Aortic smooth muscle cell (primary cell): Measurements from ENCODE around the gene TBCB. TPM values are rescaled to one million over a fixed set of nuclear protein-coding genes. Genes with fewer than 3 reads are reported as not detected.

Experiments used
- total RNA-seq: library from RNA; depleted of rRNA; stranded (reverse); fragments of >200 nt; gene quantifications from 2 replicates; pipeline ENCODE4 v1.2.3, GENCODE V29; 2014

The TBCB gene
- 265 and 341 TPM in 2 replicates for total RNA-seq

GRCh38 chr19:36115453-36116343 is at the start of gene TBCB:
TBCB (plus strand) TSS chr19:36115468; CDS start chr19:36115561, 93 bp downstream.

GRCh38 chr19:36110487-36111199 is 4.6 kb upstream of the TBCB start, which contains the start of gene OVOL3:
OVOL3 (plus strand) TSS chr19:36111143; CDS start chr19:36111203, 60 bp downstream.

GRCh38 chr19:36114721-36115452 is 381 bp upstream of the TBCB start, which contains the start of gene POLR2I:
POLR2I (minus strand) TSS chr19:36114875; CDS start chr19:36114856, 19 bp downstream.

GRCh38 chr19:36139473-36140303 is 24.4 kb downstream of the TBCB start, which contains the start of gene CAPNS1:
CAPNS1 (plus strand) TSS chr19:36140066; CDS start chr19:36141012, 946 bp downstream.

GRCh38 chr19:36152352-36153091 is 37.3 kb downstream of the TBCB start, which contains the start of gene COX7A1:
COX7A1 (minus strand) TSS chr19:36152447; CDS start chr19:36152407, 40 bp downstream.

Other genes with a start within 250 kb of the TBCB start
- 7.7 and 14.0 TPM in 2 replicates for gene APLP1, start 246.9 kb upstream of the TBCB start, total RNA-seq
- 3.2 and 4.0 TPM in 2 replicates for gene NFKBID, start 214.9 kb upstream of the TBCB start, total RNA-seq
- gene HCST, start 212.9 kb upstream of the TBCB start, total RNA-seq, result 0.79 and 1.2 TPM in 2 replicates
- not detected in 2 replicates for gene TYROBP, start 207.2 kb upstream of the TBCB start, total RNA-seq
- 1.5 and 2.4 TPM in 2 replicates for gene LRFN3, start 179.1 kb upstream of the TBCB start, total RNA-seq
- gene SDHAF1, start 120.3 kb upstream of the TBCB start, total RNA-seq, result 13.5 and 15.2 TPM in 2 replicates
- gene SYNE4, start 106.7 kb upstream of the TBCB start, total RNA-seq, result 0.25 TPM in 1 of 2 replicates, not detected in the other
- gene ALKBH6, start 101.3 kb upstream of the TBCB start, total RNA-seq, result 13.9 and 18.8 TPM in 2 replicates
- 3.4 and 11.8 TPM in 2 replicates for gene CLIP3, start 82.6 kb upstream of the TBCB start, total RNA-seq
- gene THAP8, start 61.2 kb upstream of the TBCB start, total RNA-seq, result 0.50 and 1.2 TPM in 2 replicates
- 3.2 and 6.2 TPM in 2 replicates for gene WDR62, start 60.6 kb upstream of the TBCB start, total RNA-seq
- gene OVOL3, start 4.3 kb upstream of the TBCB start, total RNA-seq, result not detected in 2 replicates
- gene POLR2I, start 593 bp upstream of the TBCB start, total RNA-seq, result 87.4 and 111 TPM in 2 replicates
- 545 and 630 TPM in 2 replicates for gene CAPNS1, start 24.6 kb downstream of the TBCB start, total RNA-seq
- gene COX7A1, start 37.0 kb downstream of the TBCB start, total RNA-seq, result 79.4 and 93.1 TPM in 2 replicates
- gene ZNF565, start 99.2 kb downstream of the TBCB start, total RNA-seq, result 5.9 and 7.1 TPM in 2 replicates
- 83.0 and 86.5 TPM in 2 replicates for gene ZNF146, start 99.6 kb downstream of the TBCB start, total RNA-seq